HG02840 (cell line): ENCODE results near the gene ESYT2.

Source experiments
- ATAC-seq: cut with Tn5 transposase; IDR thresholded peaks from one replicate; pipeline ENCODE4 v1.9.1; 2021; ENCODE audit warnings: mild to moderate bottlenecking, moderate library complexity, moderate number of reproducible peaks; ENCODE audit not compliant: unreplicated experiment, low FRiP score

The ESYT2 gene

DNA sequence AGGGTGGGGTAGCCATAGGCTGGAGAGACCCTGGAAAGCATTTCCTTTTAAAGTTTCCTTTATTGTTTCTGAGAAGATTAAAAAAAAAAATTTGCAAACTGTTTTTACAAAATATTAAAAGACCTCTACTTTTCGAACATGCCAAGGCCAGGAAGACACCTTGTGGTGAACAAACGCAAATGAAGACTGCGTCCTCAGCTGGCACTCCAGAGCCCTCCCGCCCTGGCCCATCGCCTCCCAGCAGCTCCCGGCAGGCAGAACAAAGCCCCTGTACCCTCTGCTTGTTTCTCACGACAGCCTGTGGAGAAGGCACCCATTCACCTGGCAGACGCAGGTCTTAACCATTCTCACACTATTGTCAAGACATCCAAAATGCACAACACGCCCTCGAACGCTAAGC lies 56.4 kb downstream of the ESYT2 start:
- no peak for ATAC-seq

DNA sequence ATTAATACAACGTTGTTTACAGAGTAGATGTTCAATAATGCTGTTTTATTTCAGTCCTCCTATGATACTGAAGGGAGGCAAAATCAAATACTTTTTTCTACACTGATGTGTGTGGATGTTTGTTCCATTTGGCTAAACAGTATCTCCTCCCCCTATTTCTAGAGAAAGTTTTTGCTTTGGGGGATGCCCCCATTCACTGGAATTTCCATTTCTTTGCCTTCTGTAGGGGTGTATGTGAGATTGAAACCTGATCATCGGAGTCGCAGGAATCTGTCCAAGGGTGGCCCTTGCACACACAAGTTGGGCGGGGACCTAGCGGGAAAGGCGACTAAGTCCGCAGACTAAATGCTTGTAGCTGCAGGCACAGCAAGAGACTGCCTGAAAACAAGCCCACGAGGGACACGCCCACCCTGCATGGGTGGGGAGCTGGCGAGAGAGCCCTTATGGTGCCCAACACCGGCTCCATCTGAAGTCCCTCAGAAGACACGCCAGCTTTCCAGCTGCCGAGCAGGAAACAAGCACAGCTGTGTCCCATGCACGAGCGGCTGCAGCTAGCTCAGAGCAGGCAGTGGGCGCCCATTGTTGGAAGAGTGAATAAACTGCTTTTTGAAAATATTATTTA lies 58.0 kb downstream of the ESYT2 start:
- ATAC-seq, result no peak

DNA sequence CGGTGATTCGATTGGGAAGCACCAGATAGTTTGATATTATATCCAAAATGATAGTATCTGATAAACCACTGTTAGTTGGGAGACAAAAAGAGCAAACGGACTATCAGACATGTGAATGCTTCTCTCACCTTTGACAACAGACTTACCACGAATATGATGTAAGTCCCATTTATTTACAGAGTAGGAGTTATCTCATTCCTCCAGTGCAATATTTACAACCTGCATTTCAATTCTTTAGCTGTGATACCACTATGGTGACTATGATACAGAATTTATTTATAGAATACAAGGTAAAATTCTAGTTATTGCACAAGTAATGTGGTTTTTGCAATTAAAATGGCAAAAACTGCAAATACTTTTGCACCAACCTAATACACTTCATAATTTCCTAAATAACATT lies 61.6 kb downstream of the ESYT2 start:
- no peak for ATAC-seq

DNA sequence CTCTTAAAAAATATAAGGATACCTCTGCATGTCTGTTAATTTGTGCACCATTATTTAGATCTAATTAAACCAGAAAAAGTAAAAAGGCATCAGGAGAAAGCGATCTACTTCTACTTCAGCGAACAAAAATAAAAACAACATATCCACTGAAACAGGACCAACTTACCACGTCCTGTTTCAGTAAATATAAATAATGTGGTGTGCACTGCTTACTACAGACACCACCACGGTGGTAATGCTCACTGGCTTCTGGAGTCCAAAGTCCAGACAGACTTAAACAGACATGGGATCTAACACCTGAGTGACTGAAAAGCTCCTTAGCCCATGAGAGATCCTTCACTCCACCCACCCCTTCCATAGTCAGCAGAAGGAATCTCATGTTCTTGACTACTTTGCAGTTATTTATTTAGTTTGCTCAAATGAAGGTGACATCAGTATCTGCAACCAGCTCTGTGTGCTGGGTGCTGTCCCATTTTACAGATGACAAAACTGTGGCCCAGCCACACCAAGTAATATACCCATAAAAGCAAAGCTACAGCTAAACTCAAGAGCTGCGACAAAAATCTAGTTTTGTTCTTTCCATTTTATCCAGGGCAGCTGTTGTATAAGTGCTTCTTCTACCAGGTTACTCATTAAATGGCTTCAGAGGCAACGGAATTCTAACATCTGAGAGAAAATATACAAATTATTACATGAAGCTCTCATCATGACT lies 62.6 kb downstream of the ESYT2 start:
- ATAC-seq, result no peak

DNA sequence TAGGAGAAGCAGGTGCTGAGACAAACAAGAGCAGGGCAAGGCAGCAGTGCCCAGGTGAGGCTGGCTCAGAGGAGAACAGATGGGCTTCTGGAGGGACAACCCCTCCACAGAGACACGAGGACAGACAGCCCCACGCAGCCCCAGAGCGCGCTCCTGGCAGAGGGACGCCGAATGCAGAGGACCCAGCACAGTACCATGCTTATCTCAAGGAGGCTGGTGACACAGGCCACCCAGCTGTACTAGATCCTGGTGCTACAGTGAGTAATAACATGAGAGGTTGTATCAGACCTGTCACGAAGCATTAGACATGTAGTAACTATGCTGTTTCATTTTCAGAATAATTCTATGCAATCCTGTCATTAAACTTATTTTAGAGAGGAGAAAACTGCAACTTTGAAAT lies 64.3 kb downstream of the ESYT2 start:
- ATAC-seq, result no peak

DNA sequence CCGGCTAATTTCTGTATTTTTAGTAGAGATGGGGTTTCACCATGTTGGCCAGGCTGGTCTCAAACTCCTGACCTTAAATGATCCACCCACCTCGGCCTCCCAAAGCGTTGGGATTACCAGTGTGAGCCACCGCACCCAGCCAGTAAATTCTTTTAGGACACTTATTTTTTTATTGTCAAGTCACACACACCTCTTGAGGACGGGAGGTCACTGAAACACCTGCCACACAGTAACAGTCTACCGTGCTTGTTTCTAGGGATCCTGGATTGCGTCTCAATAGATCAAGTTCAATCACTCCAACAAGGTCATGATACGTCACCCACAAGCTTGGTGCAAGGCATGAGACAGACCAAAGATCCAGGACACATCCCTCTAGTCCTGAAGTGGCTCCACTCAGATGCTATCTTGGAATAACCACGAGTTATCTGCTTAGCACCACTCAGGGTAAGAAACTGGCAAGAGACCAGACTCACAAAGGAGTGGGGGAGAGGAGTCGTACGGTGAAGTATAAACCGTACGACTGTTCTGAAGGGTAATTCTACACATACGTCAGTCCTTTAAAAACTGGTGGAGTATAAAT lies 65.8 kb downstream of the ESYT2 start:
- no peak for ATAC-seq

DNA sequence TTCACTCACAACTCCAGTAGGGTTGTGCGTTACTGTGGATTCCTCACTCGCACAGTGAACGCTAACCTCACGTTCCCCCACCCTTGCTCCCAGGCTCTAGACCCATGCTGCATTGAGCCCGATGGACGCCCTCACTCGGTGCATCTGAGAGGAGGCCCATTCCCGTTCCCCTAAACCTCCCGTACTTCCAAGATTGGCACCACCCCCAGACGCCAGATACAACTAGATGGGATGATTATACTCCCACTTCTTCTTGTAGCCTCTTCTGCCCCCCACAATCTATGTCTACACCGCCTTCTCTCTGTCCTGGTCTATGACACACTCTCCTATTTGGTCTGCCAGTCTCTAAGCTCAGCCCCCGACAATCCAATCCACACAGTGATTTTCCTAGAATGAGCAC lies 67.4 kb downstream of the ESYT2 start:
- no peak for ATAC-seq

DNA sequence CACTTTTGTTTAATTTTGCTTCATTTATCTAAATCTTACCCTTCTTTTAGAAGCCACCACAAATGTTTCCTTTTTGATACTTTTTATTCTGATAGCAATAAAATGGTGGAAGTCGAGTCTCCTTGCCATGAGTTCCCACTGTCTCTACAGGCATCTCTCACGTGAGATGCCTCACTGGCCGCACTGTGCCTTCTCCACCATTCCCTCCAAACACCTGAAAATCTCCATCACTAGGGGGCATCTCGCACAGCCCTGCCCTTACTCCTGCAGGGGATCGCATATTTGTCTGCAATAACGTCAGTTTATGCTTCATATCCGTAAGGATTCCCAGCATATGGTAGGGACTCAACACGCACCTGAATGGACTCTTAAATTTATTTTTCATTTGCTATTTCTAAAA lies 68.4 kb downstream of the ESYT2 start:
- ATAC-seq, result no peak

DNA sequence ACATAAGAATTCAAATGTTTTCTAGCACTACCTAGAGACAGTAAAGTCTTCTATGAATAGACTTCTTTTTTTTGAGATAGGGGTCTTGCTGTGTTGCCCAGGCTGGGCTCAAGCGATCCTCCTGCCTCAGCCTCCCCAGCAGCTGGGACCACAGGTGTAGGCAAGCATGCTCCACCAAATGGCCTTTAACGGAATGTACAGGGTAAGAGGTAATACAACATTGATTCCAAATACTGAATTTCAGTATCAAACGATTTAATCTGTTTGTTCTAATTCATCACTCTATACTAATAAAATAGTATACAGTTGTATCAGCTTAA lies 68.9 kb downstream of the ESYT2 start:
- ATAC-seq, result no peak

DNA sequence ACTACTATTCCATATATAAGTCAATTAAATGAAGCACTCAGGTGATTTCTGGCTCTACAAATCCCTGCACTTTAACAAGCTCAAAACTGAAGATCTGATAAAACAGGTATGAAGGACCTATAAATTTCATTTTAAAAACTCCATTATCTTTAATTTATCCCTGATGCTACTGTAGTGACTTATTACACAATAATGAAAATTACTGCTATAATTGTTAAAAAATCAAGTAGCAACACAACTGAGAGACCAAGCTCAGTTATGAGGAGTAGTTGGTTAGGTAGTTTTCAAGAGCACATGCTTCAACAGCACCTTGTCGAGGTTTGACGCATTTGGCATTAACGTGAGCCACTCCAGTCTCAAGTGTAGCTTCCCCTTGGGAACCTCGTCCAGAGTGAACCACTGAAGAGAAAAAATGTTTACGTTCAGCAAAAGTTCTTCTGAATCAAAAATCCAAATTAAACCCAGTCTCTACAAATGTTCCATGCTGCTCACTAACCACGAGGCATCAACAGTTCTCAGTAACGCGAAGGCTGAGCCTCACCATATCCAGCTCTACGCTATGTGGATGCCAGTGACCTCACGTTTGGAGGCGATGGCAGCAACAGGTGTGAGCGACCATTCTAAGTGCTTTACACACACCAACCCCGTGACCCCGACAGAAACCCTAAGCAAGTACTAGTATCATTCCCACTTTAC lies 69.4 kb downstream of the ESYT2 start:
- ATAC-seq, result no peak

DNA sequence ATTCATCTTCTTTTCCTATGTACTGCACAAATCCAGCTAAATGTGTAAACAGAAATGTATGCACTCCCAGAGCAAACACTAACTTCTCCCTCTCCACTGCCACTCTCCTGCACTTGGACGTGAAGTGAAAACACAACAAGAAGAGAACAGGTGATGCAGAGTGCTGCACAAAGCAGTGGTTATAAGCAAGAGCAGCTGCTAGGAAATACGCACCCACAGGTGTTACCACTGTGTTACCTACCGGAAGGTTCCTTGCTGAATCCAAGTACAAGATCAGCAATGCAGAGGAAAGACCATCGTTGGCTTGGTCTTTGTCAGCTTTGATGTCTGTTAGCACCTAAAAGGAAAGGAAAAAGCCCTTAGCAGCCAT lies 70.1 kb downstream of the ESYT2 start:
- ATAC-seq, result no peak

DNA sequence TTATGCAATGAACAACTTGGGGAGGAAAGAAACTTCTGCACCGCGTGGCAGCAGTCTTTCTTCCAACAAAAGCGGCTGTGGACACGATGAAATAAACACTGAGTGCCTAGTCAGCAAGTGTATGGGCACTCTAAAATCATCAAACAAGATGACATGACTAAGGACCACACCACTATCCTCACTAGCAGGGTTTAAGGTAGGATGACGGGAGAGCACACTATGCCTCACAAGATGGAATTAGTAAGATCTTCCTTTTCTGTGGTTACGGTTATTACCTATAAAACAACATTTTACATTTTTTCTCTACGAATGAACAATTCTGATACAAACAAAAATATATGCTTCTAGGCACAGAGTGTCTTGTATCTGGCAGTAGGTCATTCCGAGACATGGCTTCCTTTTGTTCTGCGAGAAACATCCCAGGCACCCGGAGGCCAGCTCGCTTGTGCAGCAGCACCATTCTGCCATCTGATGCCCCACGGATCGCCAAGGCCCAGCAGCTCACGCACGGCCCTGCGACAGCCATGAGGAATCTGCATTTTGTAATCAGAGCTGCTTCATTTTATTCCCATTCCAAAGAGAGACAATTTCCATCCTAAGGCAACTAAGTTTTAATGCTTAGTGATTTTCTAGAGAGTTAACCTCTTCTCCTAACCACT lies 70.6 kb downstream of the ESYT2 start:
- no peak for ATAC-seq

DNA sequence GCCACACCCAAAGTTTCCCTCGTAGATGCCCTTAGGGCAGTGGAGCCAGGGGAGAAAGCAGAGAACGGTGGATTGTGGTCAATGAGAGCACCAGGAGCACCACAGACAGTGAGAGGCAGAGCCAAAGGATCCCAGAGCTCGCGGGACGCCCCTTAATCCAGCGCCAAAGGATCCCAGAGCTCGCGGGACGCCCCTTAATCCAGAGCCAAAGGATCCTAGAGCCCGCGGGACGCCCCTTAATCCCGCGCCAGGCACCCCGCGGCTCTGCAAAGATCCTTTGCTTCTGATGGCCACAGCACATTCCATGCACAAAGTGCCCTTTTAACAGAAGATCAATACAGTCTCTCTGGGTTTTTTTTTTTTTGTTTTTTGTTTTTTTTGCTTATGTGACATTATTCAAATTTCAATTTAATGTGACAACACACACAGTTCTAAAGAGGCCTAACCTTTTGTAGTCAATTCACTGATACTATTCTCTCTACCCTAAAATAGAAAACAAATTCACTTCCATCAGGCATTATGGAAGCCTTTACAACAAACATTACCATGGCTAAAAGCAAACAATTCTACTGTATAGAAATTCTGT lies 71.8 kb downstream of the ESYT2 start:
- ATAC-seq, result no peak

DNA sequence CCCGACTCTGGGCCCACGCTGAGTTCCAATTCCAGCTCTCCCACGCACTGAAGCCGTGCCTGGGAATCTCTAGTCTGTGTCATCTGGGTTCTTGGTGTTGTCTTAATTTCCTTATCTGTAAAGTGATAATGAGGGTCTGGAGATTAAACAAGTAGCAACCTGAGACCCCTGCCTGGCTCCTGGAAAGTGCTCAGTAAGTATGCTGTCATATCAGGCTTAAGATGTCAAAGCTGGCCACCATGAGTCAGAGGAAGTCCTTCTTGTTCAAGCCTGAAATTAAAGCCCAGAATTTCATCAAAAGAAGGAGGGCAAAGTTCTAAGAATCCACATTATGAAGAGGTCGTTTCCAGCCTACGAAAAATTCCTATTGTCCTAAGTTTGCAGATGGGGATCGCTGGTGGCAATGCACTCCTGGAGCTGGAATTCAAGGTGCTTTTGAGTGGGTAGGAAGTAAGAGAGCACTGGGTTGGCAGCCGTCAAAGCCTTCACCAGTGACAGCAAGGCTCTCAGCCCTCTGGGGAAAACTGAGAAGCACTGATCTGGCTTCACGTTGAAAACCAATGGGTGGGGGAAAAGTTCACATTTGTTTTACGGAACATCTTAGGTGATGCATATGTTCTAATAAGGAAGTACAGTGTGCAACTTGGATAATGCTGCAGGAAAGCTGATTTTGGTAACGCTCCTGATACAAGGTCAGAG lies 74.4 kb downstream of the ESYT2 start:
- no peak for ATAC-seq

DNA sequence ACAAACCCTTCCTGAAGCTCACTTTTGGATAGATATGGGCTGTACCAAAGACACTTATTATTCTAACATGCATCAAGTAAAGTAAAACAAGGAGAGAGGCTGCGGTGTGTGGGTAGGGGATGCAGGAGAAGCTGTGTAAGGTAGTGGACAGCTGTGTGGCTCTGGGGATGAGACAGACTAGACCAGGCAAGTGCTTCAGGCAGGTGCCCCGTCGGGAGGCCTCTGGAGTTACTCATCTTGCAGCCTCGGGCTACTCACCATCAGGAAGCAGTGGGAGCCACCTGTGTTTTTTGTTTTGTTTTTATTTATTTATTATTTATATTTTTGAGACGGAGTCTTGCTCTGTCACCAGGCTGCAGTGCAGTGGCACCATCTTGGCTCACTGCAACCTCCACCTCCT lies 75.4 kb downstream of the ESYT2 start:
- ATAC-seq, result no peak

DNA sequence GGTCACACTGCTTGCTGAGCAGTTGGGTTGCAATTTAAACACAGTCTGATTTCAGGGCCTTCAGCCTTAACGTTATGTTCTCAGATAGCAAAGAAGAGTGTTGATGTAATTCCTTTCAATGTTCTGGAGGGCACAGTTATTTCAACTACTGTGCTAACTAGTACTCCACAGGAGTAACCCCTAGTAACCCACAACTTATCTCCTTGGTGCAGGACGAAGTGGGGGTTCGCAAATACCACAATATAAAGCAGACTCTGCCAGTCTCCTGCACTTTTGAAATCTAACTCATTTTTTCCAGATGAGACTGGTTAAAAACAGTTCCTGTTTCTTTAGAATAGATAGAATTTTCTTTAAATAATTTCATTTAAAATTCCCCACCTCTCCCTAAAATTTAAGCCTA lies 77.6 kb downstream of the ESYT2 start:
- no peak for ATAC-seq

DNA sequence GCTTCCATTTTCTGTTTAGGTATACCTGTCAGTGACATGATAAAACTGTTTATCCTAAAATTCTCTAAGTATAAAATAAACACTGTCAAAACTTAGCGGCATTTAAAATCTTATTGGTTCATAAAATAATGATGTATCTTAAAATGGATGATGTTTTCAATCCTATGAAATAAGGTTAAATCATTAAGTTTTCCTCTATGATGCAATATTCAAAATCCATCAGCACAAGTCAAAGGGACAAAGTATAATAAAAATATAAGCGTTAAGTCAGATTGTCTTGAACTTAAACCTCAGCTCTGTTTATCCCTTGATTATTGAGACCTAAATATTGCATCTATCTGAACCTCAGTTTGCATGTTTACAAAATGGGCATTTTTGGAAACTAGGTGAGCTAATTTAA lies 78.1 kb downstream of the ESYT2 start:
- no peak for ATAC-seq

DNA sequence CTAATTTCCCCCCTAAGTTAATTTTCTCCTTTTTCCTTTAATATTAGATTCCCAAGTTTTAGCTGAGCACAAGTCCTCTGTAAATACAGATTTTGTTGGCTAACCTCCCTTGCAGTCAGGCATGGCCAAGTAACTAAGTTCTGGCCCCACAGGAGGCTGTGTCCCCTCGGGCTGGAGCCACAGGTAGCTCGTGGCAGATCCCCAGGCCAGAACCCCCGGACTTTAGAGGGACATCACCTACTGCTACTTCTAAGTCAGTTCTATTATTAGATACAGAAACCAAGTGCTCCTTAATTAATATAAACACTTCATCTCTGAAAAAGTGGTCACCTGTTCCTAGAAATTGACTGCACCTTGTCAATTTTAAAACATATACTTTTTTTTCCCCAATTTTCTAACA lies 78.6 kb downstream of the ESYT2 start:
- ATAC-seq, result no peak

DNA sequence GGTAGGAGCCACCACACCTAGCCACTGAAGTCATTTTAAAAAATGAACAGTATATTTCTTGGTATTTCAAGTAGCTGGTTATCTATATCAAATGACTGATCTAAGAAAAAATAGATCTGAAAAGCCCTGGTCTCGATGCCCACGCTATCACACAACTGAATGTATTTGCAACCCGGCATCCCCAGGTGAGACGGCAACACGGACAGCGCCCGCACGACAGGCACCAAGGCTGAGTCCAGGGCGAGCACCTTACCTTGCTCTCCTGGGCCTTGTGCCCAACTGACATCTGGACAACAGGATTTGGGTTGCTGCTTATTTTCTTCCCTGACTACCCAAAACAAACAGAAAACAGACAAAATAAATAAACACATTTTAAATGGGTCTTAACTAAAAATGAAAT lies 79.9 kb downstream of the ESYT2 start:
- ATAC-seq, result no peak

DNA sequence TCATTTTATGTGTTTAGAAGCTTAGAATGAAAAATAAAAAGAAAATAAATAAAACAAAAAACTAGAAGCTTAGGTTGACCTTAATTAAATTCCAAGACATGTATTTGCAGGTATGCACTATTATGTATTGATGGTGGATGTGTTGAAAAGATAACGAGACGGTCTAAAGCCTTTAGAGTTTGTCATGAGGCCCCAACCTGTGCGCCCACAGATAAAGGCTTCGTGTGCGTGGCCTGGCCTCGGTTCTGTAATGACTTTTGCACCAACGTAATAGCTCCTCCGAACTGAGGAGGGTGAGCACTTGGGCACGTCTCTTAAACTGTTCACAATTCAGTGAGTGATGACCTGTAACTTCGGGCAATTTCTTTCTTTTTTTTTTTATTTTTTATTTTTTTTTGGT lies 81.0 kb downstream of the ESYT2 start:
- no peak for ATAC-seq
